Suprapubic skin (tissue), 4 donors: ENCODE measurements around the gene PRR15L. TPM values are rescaled to one million over a fixed set of nuclear protein-coding genes. Genes with fewer than 3 reads are reported as not detected.
A peak's percentile ranks its signal among the peaks of the same experiment; 100 is the strongest.

ENCODE experiments used
- DNase-seq, 2 donors: peaks; one replicate each; pipeline ENCODE4 v3.0.0-alpha.2; 2019; ENCODE audit warnings: low spot score in 2 of 2
- H3K27ac ChIP-seq: fragments of 200-600 bp; sonication (generic); one replicate; pipeline ENCODE4 v1.5.1; 2019
- H3K27me3 ChIP-seq: fragments of 200-600 bp; sonication (generic); one replicate; pipeline ENCODE4 v1.5.1; 2019
- H3K36me3 ChIP-seq: fragments of 200-600 bp; sonication (generic); one replicate; pipeline ENCODE4 v1.5.1; 2019
- H3K4me1 ChIP-seq: fragments of 200-600 bp; sonication (generic); one replicate; pipeline ENCODE4 v1.5.1; 2019
- H3K4me3 ChIP-seq: fragments of 200-600 bp; sonication (generic); one replicate; pipeline ENCODE4 v1.5.1; 2019; ENCODE audit warnings: mild to moderate bottlenecking
- H3K9me3 ChIP-seq: fragments of 200-600 bp; sonication (generic); one replicate; pipeline ENCODE4 v1.5.1; 2019
- CTCF ChIP-seq, 2 donors: fragments of 200-600 bp in 1 of 2; fragments of 450-650 bp in 1 of 2; sonication (generic) in 1 of 2; IDR thresholded peaks; one replicate each; pipeline ENCODE4 v1.5.1; 2016 to 2019; ENCODE audit warnings: antibody characterized with exemption in 2 of 2, mild to moderate bottlenecking in 1 of 2, moderate library complexity in 1 of 2
- EP300 ChIP-seq: sonication (generic); formaldehyde crosslinking; IDR thresholded peaks from one replicate; pipeline ENCODE4 v1.6.1; 2017; ENCODE audit warnings: antibody characterized with exemption
- POLR2A ChIP-seq, 2 donors: fragments of 450-650 bp; IDR thresholded peaks; one replicate each; pipeline ENCODE4 v1.6.1; 2017; ENCODE audit warnings: antibody characterized with exemption in 2 of 2, mild to moderate bottlenecking in 2 of 2, moderate library complexity in 2 of 2
- POLR2AphosphoS5 ChIP-seq, 3 donors: sonication (generic); formaldehyde crosslinking; IDR thresholded peaks; one replicate each; pipeline ENCODE4 v1.6.1; 2017; ENCODE audit warnings: antibody characterized with exemption in 3 of 3
- WGBS: methylation state at CpG from one replicate; pipeline ENCODE4 v1.1.5; 2018; 5-methylcytosine and 5-hydroxymethylcytosine counted together
- total RNA-seq, 4 donors: library from RNA; depleted of rRNA; stranded (reverse); fragments of >200 nt; gene quantifications; one replicate each; pipeline ENCODE4 v1.1.0, GENCODE V29; 2016

PRR15L gene
- total RNA-seq, 4 donors from 2014 or later = 11.4 to 27.1 (median 21.8) TPM

GRCh38 chr17:47945080-47945479, 12.6 kb downstream of the PRR15L start:
- Histone ChIP-seq H3K4me3 (no peak overlapping the region), H3K36me3 (peaks cover 15% of the 10 kb centered on the region), H3K9me3 (no peaks in the 10 kb centered on the region), H3K27me3 (no peaks in the 10 kb centered on the region), H3K4me1 (peaks cover 48% of the 10 kb centered on the region), H3K27ac (no peak overlapping the region)
- TF ChIP-seq POLR2AphosphoS5 (IDR thresholded peaks at IDR 0.05) = no peak
- no peak for TF ChIP-seq EP300
- no peak for TF ChIP-seq POLR2A (IDR thresholded peaks at IDR 0.05)
- no peak for TF ChIP-seq CTCF (IDR thresholded peaks at IDR 0.05)
- WGBS = 91% methylated on average over 8 of the region's 8 CpGs
- DNase-seq = no peak

- H3K27ac ChIP-seq = no peak overlapping the region
These were observed 15.1 kb downstream of the PRR15L start for GRCh38 chr17:47942568-47942967.

GRCh38 chr17:47942096-47942510, 15.6 kb downstream of the PRR15L start:
- H3K4me3 ChIP-seq = peak overlapping the region; percentile 60
- peak overlapping the region; percentile 57 for H3K27ac ChIP-seq
- no peaks in the 10 kb centered on the region for H3K27me3 ChIP-seq

More at GRCh38 chr17:47942568-47942967, 15.1 kb downstream of the PRR15L start:
- DNase-seq = no peak
- Histone ChIP-seq H3K4me3 (peak overlapping the region; percentile 60), H3K9me3 (no peaks in the 10 kb centered on the region), H3K27me3 (no peaks in the 10 kb centered on the region), H3K36me3 (peaks cover 15% of the 10 kb centered on the region), H3K4me1 (peaks cover 34% of the 10 kb centered on the region)
- 60% methylated on average over 6 of the region's 6 CpGs for WGBS
- TF ChIP-seq EP300 (no peak), CTCF (IDR thresholded peaks at IDR 0.05) (no peak), POLR2AphosphoS5 (IDR thresholded peaks at IDR 0.05) (no peak), POLR2A (IDR thresholded peaks at IDR 0.05) (no peak)

GRCh38 chr17:47941246-47942095, 16.2 kb downstream of the PRR15L start, which contains the start of gene PNPO:
Gene PNPO (plus strand): TSS chr17:47941571. CDS start chr17:47941676, 105 bp downstream.
- Histone ChIP-seq H3K36me3 (peaks cover 15% of the 10 kb centered on the region), H3K27me3 (no peaks in the 10 kb centered on the region), H3K4me1 (peaks cover 27% of the 10 kb centered on the region), H3K4me3 (peak within 1 kb of the TSS; percentile 60), H3K9me3 (no peaks in the 10 kb centered on the region), H3K27ac (peak within 1 kb of the TSS; percentile 57)
- TF ChIP-seq POLR2AphosphoS5 (IDR thresholded peaks at IDR 0.05) = peak in 1 of 3 donors; percentile 69
- TF ChIP-seq CTCF (IDR thresholded peaks at IDR 0.05) = no peak
- TF ChIP-seq POLR2A (IDR thresholded peaks at IDR 0.05) = peak in 1 of 2 donors; percentile 35
- no peak for TF ChIP-seq EP300
- WGBS = 1% methylated on average over 31 of the region's 50 CpGs
- peak; percentile 97 to 98 for DNase-seq

More at GRCh38 chr17:47942096-47942510, 15.6 kb downstream of the PRR15L start:
- 11% methylated on average over 4 of the region's 5 CpGs for WGBS
- DNase-seq = no peak
- no peak for TF ChIP-seq EP300
- no peak for TF ChIP-seq POLR2AphosphoS5 (IDR thresholded peaks at IDR 0.05)
- no peak for TF ChIP-seq CTCF (IDR thresholded peaks at IDR 0.05)
- TF ChIP-seq POLR2A (IDR thresholded peaks at IDR 0.05) = no peak
- Histone ChIP-seq H3K36me3 (peaks cover 15% of the 10 kb centered on the region), H3K9me3 (no peaks in the 10 kb centered on the region), H3K4me1 (peaks cover 32% of the 10 kb centered on the region)

- Histone ChIP-seq H3K36me3 (no peaks in the 10 kb centered on the region), H3K27ac (no peak overlapping the region), H3K4me1 (peaks cover 23% of the 10 kb centered on the region), H3K27me3 (no peaks in the 10 kb centered on the region), H3K4me3 (no peak overlapping the region), H3K9me3 (no peaks in the 10 kb centered on the region)
- TF ChIP-seq EP300 (no peak), POLR2A (IDR thresholded peaks at IDR 0.05) (no peak), CTCF (IDR thresholded peaks at IDR 0.05) (no peak), POLR2AphosphoS5 (IDR thresholded peaks at IDR 0.05) (no peak)
- no peak for DNase-seq
- WGBS = 82% methylated on average over 5 of the region's 5 CpGs
These were observed 19.7 kb downstream of the PRR15L start for GRCh38 chr17:47937941-47938340.
